ENCODE measurements around the gene DCDC2B.

- TF ChIP-seq CTCF (IDR thresholded peaks at IDR 0.05) (no peak), POLR2A (IDR thresholded peaks at IDR 0.05) (no peak), EP300 (IDR thresholded peaks at IDR 0.05) (no peak)
These were observed 30.9 kb downstream of the DCDC2B start for GRCh38 chr1:32239790-32240139.

Measured in sigmoid colon (tissue), 4 donors.